B cell (primary cell): Measurements from ENCODE around the gene EHBP1. TPM values are rescaled to one million over a fixed set of nuclear protein-coding genes. Genes with fewer than 3 reads are reported as not detected.

Experiments used
- ATAC-seq: fragments of 200-7000 bp; cut with Tn5 transposase; one replicate; pipeline ENCODE4 v1.10.0; 2021; ENCODE audit warnings: low read depth, mild to moderate bottlenecking, moderate number of reproducible peaks, moderate library complexity
- CTCF ChIA-PET: fragments of 350-600 bp; sonication (Branson Sonifier 250); formaldehyde crosslinking; loops from one replicate; lab custom pipeline; 2021; ENCODE audit warnings: antibody characterized with exemption, inconsistent platforms; lab: Charles Lee
- POLR2A ChIA-PET: fragments of 350-600 bp; sonication (Branson Sonifier 250); formaldehyde crosslinking; loops from one replicate; lab custom pipeline; 2021; ENCODE audit warnings: antibody characterized with exemption; lab: Charles Lee
- DNase-seq: peaks from one replicate; pipeline ENCODE4 v3.0.0; 2013
- H2AFZ ChIP-seq: 2 replicates; pipeline ENCODE4 v1.6.1; 2012; ENCODE audit warnings: mild to moderate bottlenecking, low read depth, low read length; ENCODE audit not compliant: insufficient read depth, poor library complexity, severe bottlenecking
- H3K27ac ChIP-seq, 2 donors: 1 replicate in 1 of 2; 2 replicates in 1 of 2; pipeline ENCODE4 v1.5.1; 2012 to 2013; ENCODE audit warnings: low read length in 2 of 2, mild to moderate bottlenecking in 2 of 2, moderate library complexity in 1 of 2
- H3K27me3 ChIP-seq, 4 experiments: fragments of 200-600 bp in 1 of 4; sonication (generic) in 1 of 4; replicated peaks in 1 of 4; 1 replicate in 2 of 4; 2 replicates in 2 of 4; pipeline versions ENCODE4 v1.6.1 to v1.7.0; 2013 to 2016; ENCODE audit warnings: low read length in 3 of 4, mild to moderate bottlenecking in 2 of 4, mixed read lengths in 1 of 4, moderate library complexity in 1 of 4; ENCODE audit not compliant: insufficient read depth in 4 of 4, control insufficient read depth in 3 of 4; ENCODE audit errors: control extremely low read depth in 1 of 4
- H3K36me3 ChIP-seq, 2 experiments: replicated peaks in 1 of 2; 1 replicate in 1 of 2; 2 replicates in 1 of 2; pipeline versions ENCODE4 v1.6.1 to v1.7.1; 2013; ENCODE audit warnings: low read length in 1 of 2; ENCODE audit not compliant: insufficient read depth in 2 of 2, control insufficient read depth in 1 of 2; ENCODE audit errors: control extremely low read depth in 1 of 2, extremely low read depth in 1 of 2
- H3K4me1 ChIP-seq, 2 donors: fragments of 200-600 bp in 1 of 2; sonication (generic) in 1 of 2; 1 replicate in 1 of 2; 2 replicates in 1 of 2; pipeline versions ENCODE4 v1.5.1 to v1.6.1; 2013 to 2017; ENCODE audit warnings: low read length in 2 of 2; ENCODE audit not compliant: control insufficient read depth in 2 of 2, insufficient read depth in 2 of 2
- H3K4me2 ChIP-seq: replicated peaks from 2 replicates; pipeline ENCODE3; 2012; ENCODE audit warnings: mild to moderate bottlenecking, low read depth, low read length; ENCODE audit not compliant: poor library complexity, severe bottlenecking
- H3K4me3 ChIP-seq, 5 experiments: fragments of 200-600 bp in 1 of 5; sonication (generic) in 1 of 5; 1 replicate in 3 of 5; 2 replicates in 2 of 5; pipeline versions ENCODE4 v1.5.1 to v1.7.0; 2011 to 2016; ENCODE audit warnings: low read length in 4 of 5, mild to moderate bottlenecking in 4 of 5, low read depth in 2 of 5, control low read depth in 1 of 5, moderate library complexity in 1 of 5; ENCODE audit not compliant: insufficient read depth in 1 of 5; ENCODE audit errors: control extremely low read depth in 1 of 5, extremely low read depth in 1 of 5
- H3K79me2 ChIP-seq: fragments of 200-600 bp; sonication (generic); one replicate; pipeline ENCODE4 v1.6.0; 2016; ENCODE audit warnings: low read length; ENCODE audit not compliant: control insufficient read depth, insufficient read depth
- H3K9ac ChIP-seq: fragments of 200-600 bp; sonication (generic); 2 replicates; pipeline ENCODE4 v1.6.1; 2017; ENCODE audit warnings: mild to moderate bottlenecking, low read length, moderate library complexity
- H3K9me3 ChIP-seq, 3 donors: one replicate each; pipeline versions ENCODE4 v1.6.1 to v1.7.1; 2013; ENCODE audit warnings: low read length in 2 of 3; ENCODE audit not compliant: control insufficient read depth in 2 of 3, insufficient read depth in 1 of 3; ENCODE audit errors: control extremely low read depth in 1 of 3
- H4K20me1 ChIP-seq: 2 replicates; pipeline ENCODE4 v1.6.0; 2012; ENCODE audit warnings: mild to moderate bottlenecking, low read length; ENCODE audit not compliant: insufficient read depth, control insufficient read depth, poor library complexity, severe bottlenecking
- H3K27ac Mint-ChIP-seq: one replicate; pipeline ENCODE4 v1.8.0; 2021; ENCODE audit warnings: mixed read lengths
- H3K27me3 Mint-ChIP-seq: one replicate; pipeline ENCODE4 v1.8.0; 2021; ENCODE audit warnings: mixed read lengths
- H3K4me1 Mint-ChIP-seq: one replicate; pipeline ENCODE4 v1.8.0; 2021; ENCODE audit warnings: mixed read lengths
- H3K4me3 Mint-ChIP-seq: one replicate; pipeline ENCODE4 v1.8.0; 2021; ENCODE audit warnings: mixed read lengths
- H3K9me3 Mint-ChIP-seq: one replicate; pipeline ENCODE4 v1.8.0; 2022; ENCODE audit warnings: mixed read lengths; ENCODE audit not compliant: insufficient read depth
- EZH2 ChIP-seq: IDR thresholded peaks from 2 replicates; pipeline ENCODE4 v1.6.1; 2012; ENCODE audit warnings: borderline replicate concordance, low read depth, mild to moderate bottlenecking, moderate library complexity, low read length; ENCODE audit not compliant: insufficient read depth, poor library complexity, severe bottlenecking
- WGBS: methylation state at CpG from one replicate; pipeline ENCODE4 v1.1.5; 2013; ENCODE audit warnings: missing lambda C conversion rate; ENCODE audit not compliant: insufficient coverage; 5-methylcytosine and 5-hydroxymethylcytosine counted together
- intact Hi-C: fragments of 100-400 bp; cut with micrococcal nuclease; formaldehyde crosslinking; loops from one replicate; pipeline ENCODE4 v1.10.0; 2022
- polyA plus RNA-seq: library from polyadenylated mRNA; depleted of rRNA; stranded (reverse); fragments of >200 nt; gene quantifications from 2 replicates; pipeline ENCODE4 v1.2.3, GENCODE V29; 2012
- total RNA-seq, 2 donors: library from RNA; stranded (reverse); fragments of 120-200 nt in 1 of 2; gene quantifications; 1 replicate in 1 of 2; 2 replicates in 1 of 2; pipeline versions ENCODE4 v1.2.3 to v1.2.4, GENCODE V29; 2013 to 2022
- TF ChIP-seq, protein P1 (sequence below): fragments of 200-600 bp; IDR thresholded peaks from one replicate; pipeline ENCODE4 v1.8.0; 2022; ENCODE audit warnings: antibody characterized with exemption, mild to moderate bottlenecking

Gene EHBP1
- total and polyA plus RNA-seq, 2 donors (not counting 1 experiment from before 2014, with no cell fraction given) = 8.8 to 34.7 TPM

DNA sequence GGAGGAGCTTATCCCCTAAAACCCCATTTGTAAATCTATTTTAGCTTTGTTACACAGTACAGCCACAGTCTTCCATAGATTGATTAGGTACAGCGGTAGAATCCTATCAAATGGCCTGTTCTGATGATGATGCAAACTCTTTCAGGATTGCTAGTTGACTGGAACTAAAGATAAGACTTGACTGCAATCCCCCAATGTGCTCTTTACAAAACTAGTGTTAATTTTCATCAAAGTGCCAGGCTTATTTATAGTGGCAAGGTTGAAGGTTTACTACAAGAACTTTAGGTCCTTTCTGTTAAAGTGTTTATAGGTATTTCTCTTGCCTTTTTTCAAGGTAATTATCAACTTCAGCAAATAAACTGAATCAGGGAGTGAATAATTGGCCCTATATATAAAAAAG, 336.1 kb downstream of the EHBP1 start:
- no peaks in the 10 kb centered on the region for H3K9me3 Mint-ChIP-seq
- H3K27ac Mint-ChIP-seq = no peak overlapping the region
- H3K9me3 ChIP-seq = peaks cover 0 to 8% (median 0%) of the 10 kb centered on the region in 3 donors

More for the DNA sequence above, 336.1 kb downstream of the EHBP1 start:
- Histone ChIP-seq H3K27ac (no peak overlapping the region), H3K36me3 (peaks cover 0 to 2% of the 10 kb centered on the region in 2 experiments), H3K4me2 (no peak overlapping the region), H3K4me1 (peaks cover 0 to 1% of the 10 kb centered on the region in 2 donors), H3K27me3 (peaks cover 0 to 25% (median 21%) of the 10 kb centered on the region in 4 experiments), H3K9ac (no peak overlapping the region), H3K79me2 (no peaks in the 10 kb centered on the region), H3K4me3 (no peak overlapping the region), H2AFZ (no peak overlapping the region), H4K20me1 (no peaks in the 10 kb centered on the region)
- Mint-ChIP-seq H3K27me3 (peaks cover 33% of the 10 kb centered on the region), H3K4me3 (no peak overlapping the region), H3K4me1 (peaks cover 3% of the 10 kb centered on the region)
- DNase-seq (no peak), ATAC-seq (no peak)
- intact Hi-C loops = no loop called here
- no peak for TF ChIP-seq EZH2
- TF ChIP-seq, protein P1, sequence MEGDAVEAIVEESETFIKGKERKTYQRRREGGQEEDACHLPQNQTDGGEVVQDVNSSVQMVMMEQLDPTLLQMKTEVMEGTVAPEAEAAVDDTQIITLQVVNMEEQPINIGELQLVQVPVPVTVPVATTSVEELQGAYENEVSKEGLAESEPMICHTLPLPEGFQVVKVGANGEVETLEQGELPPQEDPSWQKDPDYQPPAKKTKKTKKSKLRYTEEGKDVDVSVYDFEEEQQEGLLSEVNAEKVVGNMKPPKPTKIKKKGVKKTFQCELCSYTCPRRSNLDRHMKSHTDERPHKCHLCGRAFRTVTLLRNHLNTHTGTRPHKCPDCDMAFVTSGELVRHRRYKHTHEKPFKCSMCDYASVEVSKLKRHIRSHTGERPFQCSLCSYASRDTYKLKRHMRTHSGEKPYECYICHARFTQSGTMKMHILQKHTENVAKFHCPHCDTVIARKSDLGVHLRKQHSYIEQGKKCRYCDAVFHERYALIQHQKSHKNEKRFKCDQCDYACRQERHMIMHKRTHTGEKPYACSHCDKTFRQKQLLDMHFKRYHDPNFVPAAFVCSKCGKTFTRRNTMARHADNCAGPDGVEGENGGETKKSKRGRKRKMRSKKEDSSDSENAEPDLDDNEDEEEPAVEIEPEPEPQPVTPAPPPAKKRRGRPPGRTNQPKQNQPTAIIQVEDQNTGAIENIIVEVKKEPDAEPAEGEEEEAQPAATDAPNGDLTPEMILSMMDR = no peak
- WGBS = no CpG with 5 or more reads among the region's 1 CpG
- CTCF ChIA-PET = no interaction called here
- POLR2A ChIA-PET = no interaction called here
